GM12891 (cell line): ENCODE results near the gene PRM2.

Source experiments
- PAX5 ChIP-seq: IDR thresholded peaks from 2 replicates; pipeline ENCODE4 v1.6.1; 2011; ENCODE audit warnings: low read length, moderate library complexity, mild to moderate bottlenecking; ENCODE audit not compliant: insufficient read depth, severe bottlenecking
- POLR2A ChIP-seq: IDR thresholded peaks from 2 replicates; pipeline ENCODE4 v1.6.1; 2011; ENCODE audit warnings: low read depth, low read length, control low read depth
- POLR2AphosphoS5 ChIP-seq: IDR thresholded peaks from 2 replicates; pipeline ENCODE4 v1.6.1; 2011; ENCODE audit warnings: low read depth, low read length, control low read depth
- POU2F2 ChIP-seq: IDR thresholded peaks from 2 replicates; pipeline ENCODE4 v1.6.1; 2011; ENCODE audit warnings: low read depth, mild to moderate bottlenecking, control low read depth, low read length, moderate library complexity
- SPI1 ChIP-seq: IDR thresholded peaks from 2 replicates; pipeline ENCODE4 v1.6.1; 2011; ENCODE audit warnings: low read depth, low read length, control low read depth
- TAF1 ChIP-seq: IDR thresholded peaks from 2 replicates; pipeline ENCODE4 v1.6.1; 2011; ENCODE audit warnings: low read depth, low read length, control low read depth

DNA sequence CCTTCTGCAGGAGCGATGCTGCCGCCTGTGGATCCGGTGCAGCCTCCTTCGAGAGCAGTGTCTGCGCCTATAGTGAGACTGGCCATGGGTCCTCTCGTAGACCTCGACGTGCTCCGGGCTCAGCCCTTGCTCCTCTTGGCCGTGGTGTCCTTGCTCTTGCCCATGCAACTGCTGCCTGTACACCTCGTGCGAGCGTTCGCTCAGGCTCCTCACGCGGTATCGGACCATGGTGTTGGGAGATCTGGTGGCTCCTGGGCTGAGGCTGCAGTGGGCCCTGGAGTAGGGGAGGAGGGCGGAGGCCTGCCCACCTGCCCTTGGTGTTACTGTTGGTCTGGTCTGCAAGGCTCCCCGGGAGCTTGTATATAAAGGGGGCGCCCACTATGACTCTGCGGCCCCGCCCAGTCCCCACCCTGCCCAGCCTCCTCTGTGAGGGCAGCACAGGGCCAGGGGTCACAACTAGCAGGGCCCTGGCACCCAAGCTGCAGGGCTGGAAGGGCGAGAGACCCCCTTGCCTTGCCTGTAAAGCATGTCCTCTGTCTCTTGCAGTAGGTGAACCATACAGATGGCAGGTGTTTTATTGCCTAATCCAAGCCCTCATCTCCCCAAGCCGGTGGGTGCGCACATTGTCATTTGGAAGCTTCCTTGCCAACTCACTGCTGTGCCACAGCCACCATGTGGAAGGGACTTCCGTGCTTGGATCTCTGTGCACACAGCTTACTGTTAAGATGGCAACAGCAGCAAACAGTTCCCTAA is at the start of gene PRM2:
- TF ChIP-seq POLR2A, result no peak
- no peak for TF ChIP-seq TAF1
- no peak for TF ChIP-seq POLR2AphosphoS5
- no peak for TF ChIP-seq PAX5
- TF ChIP-seq POU2F2, result no peak
- no peak for TF ChIP-seq SPI1
